Subcutaneous abdominal adipose tissue (tissue), 5 donors: ENCODE data around the gene ANKDD1B.

Experiments used
- H3K27ac ChIP-seq: one replicate; pipeline ENCODE4 v1.7.0; 2013; ENCODE audit warnings: low read depth, mild to moderate bottlenecking, inconsistent platforms, low read length, moderate library complexity
- H3K27me3 ChIP-seq, 5 donors: one replicate each; pipeline ENCODE4 v1.7.0; 2013; ENCODE audit warnings: low read length in 5 of 5, inconsistent platforms in 1 of 5; ENCODE audit not compliant: control insufficient read depth in 5 of 5, insufficient read depth in 4 of 5
- H3K36me3 ChIP-seq, 5 donors: one replicate each; pipeline ENCODE4 v1.7.0; 2013; ENCODE audit warnings: low read length in 5 of 5; ENCODE audit not compliant: control insufficient read depth in 5 of 5, insufficient read depth in 5 of 5
- H3K4me1 ChIP-seq, 5 donors: one replicate each; pipeline ENCODE4 v1.7.0; 2013; ENCODE audit warnings: low read length in 5 of 5, mild to moderate bottlenecking in 3 of 5, moderate library complexity in 1 of 5; ENCODE audit not compliant: control insufficient read depth in 5 of 5, insufficient read depth in 5 of 5
- H3K4me3 ChIP-seq, 5 donors: one replicate each; pipeline ENCODE4 v1.7.0; 2013; ENCODE audit warnings: low read length in 5 of 5, low read depth in 1 of 5
- H3K9ac ChIP-seq, 5 donors: one replicate each; pipeline ENCODE4 v1.7.0; 2013; ENCODE audit warnings: low read length in 5 of 5, mild to moderate bottlenecking in 4 of 5, moderate library complexity in 3 of 5
- H3K9me3 ChIP-seq, 5 donors: one replicate each; pipeline ENCODE4 v1.7.0; 2013; ENCODE audit warnings: low read length in 5 of 5; ENCODE audit not compliant: control insufficient read depth in 5 of 5
- donor health status: healthy.
- donor health status: healthy.
- donor health status: healthy.
- donor health status: healthy.
- donor health status: healthy.

The ANKDD1B gene

GRCh38 chr5:75656311-75657003, 45.2 kb downstream of the ANKDD1B start:
- H3K9ac ChIP-seq = peak overlapping the region; percentile 23 to 81 (median 60)
- H3K9me3 ChIP-seq = no peaks in the 10 kb centered on the region
- H3K4me1 ChIP-seq = peaks cover 0 to 9% (median 4%) of the 10 kb centered on the region in 5 donors
- no peaks in the 10 kb centered on the region for H3K36me3 ChIP-seq
- no peak overlapping the region for H3K27ac ChIP-seq
- no peaks in the 10 kb centered on the region for H3K27me3 ChIP-seq
- H3K4me3 ChIP-seq = peak overlapping the region; percentile 67 to 92 (median 83)

DNA sequence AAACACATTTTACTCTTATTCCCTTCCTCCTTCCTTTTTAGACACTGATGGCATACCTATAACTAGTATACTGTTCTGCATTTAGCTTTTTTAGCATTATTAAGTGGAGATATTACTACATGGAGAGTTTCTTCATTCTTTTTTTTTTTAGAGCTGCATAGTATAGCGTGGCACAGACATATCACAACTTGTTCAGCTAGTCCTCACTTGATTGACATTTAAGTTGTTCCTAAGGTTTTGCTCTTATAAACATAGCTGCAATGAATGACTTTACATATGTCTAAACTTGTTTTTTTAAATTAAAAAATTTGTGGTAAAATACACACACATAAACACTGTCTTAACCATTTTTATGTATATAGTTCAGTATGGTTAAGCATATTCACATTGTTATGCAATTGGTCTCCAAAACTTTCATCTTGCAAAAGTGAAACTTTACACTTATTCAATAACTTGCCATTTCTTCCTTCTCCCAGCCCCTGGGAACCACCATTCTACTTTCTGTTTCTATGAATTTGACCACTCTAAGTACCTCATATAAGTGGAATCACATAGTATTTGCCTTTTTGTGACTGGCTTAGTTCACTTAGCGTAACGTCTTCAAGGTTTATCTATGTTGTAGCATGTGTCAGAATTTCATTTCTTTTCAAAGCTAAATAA, 48.7 kb downstream of the ANKDD1B start:
- Histone ChIP-seq H3K27ac (no peak overlapping the region), H3K4me1 (peaks cover 0 to 9% (median 4%) of the 10 kb centered on the region in 5 donors), H3K9ac (no peak overlapping the region)

GRCh38 chr5:75660678-75661465, 49.6 kb downstream of the ANKDD1B start:
- H3K4me3 ChIP-seq = no peak overlapping the region
- H3K9me3 ChIP-seq = no peaks in the 10 kb centered on the region
- H3K27ac ChIP-seq = no peak overlapping the region
- H3K36me3 ChIP-seq = no peaks in the 10 kb centered on the region
- peaks cover 0 to 9% (median 4%) of the 10 kb centered on the region in 5 donors for H3K4me1 ChIP-seq
- no peaks in the 10 kb centered on the region for H3K27me3 ChIP-seq
- H3K9ac ChIP-seq = no peak overlapping the region

More for the DNA sequence above, 48.7 kb downstream of the ANKDD1B start:
- Histone ChIP-seq H3K9me3 (no peaks in the 10 kb centered on the region), H3K27me3 (no peaks in the 10 kb centered on the region), H3K4me3 (no peak overlapping the region), H3K36me3 (no peaks in the 10 kb centered on the region)

DNA sequence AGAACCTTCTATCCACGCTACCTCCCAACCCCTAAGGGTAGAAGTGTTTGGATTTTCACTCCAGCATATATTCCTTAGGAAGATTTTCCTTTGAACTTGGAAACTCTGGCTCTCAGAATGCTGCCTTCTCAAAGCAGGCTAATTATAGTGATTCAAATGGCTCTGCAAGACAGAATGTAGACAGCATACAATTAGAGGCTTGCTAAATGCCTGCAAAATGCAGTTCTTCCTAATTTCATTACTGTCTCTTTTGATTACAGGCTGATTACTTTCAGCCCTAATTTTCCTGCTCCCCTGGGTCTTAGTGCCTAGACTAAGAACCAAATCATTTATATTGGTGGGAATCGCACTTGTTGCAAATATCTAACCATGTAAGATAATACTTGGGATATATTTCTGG, 50.8 kb downstream of the ANKDD1B start:
- Histone ChIP-seq H3K27ac (no peak overlapping the region), H3K4me3 (no peak overlapping the region), H3K9me3 (no peaks in the 10 kb centered on the region), H3K27me3 (no peaks in the 10 kb centered on the region), H3K36me3 (no peaks in the 10 kb centered on the region), H3K9ac (no peak overlapping the region), H3K4me1 (peaks cover 0 to 3% (median 0%) of the 10 kb centered on the region in 5 donors)

GRCh38 chr5:75663579-75664284, 52.5 kb downstream of the ANKDD1B start:
- H3K36me3 ChIP-seq = no peaks in the 10 kb centered on the region
- no peak overlapping the region for H3K9ac ChIP-seq
- peaks cover 0 to 9% (median 0%) of the 10 kb centered on the region in 5 donors for H3K4me1 ChIP-seq
- H3K27me3 ChIP-seq = no peaks in the 10 kb centered on the region
- no peak overlapping the region for H3K27ac ChIP-seq
- no peak overlapping the region for H3K4me3 ChIP-seq
- no peaks in the 10 kb centered on the region for H3K9me3 ChIP-seq

GRCh38 chr5:75664979-75665378, 53.7 kb downstream of the ANKDD1B start:
- Histone ChIP-seq H3K4me3 (no peak overlapping the region), H3K27ac (no peak overlapping the region), H3K36me3 (no peaks in the 10 kb centered on the region), H3K9ac (no peak overlapping the region), H3K9me3 (no peaks in the 10 kb centered on the region), H3K4me1 (peaks cover 0 to 15% (median 0%) of the 10 kb centered on the region in 5 donors), H3K27me3 (no peaks in the 10 kb centered on the region)

DNA sequence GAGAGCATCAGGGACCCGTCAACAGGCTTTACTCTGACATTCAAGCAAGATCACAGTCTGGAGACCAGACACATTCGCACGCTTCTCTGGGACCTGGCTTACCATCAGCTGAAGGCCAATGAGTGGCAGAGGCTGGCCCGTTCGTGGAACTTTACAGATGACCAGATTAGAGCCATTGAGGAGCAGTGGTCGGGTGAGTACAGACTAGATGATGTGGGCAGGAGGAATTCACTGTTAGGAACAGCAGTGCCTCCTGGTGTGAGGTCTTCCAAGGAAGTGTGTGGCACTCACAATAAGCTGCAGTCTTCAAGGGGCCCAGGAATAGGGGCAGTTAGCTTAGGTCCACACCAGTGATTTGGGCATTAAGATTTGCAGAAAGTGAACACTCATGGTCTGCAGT, 55.5 kb downstream of the ANKDD1B start:
- Histone ChIP-seq H3K27me3 (no peaks in the 10 kb centered on the region), H3K4me1 (peaks cover 0 to 11% (median 0%) of the 10 kb centered on the region in 5 donors), H3K36me3 (no peaks in the 10 kb centered on the region), H3K4me3 (no peak overlapping the region), H3K9ac (no peak overlapping the region), H3K27ac (no peak overlapping the region), H3K9me3 (no peaks in the 10 kb centered on the region)

DNA sequence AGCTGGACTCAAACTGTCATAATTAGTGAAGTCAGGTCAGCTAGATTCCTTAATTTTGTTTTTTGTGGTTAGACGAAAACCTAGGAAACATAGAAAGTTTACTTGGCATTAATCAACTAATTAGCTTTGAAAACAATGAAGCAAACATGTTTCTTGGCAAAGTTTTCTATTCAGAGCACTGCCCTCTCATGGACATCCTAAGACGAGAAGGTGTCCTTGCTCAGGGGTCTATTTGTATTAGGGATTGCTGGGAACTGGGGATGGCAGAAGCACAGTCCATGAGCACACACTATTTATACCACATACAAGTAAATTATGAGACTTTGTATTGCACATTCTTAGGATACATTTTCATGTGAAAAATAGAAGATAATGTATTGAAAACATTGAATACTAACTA, 56.3 kb downstream of the ANKDD1B start:
- Histone ChIP-seq H3K27ac (no peak overlapping the region), H3K4me1 (peaks cover 0 to 11% (median 0%) of the 10 kb centered on the region in 5 donors), H3K4me3 (no peak overlapping the region), H3K9me3 (no peaks in the 10 kb centered on the region), H3K9ac (no peak overlapping the region), H3K27me3 (no peaks in the 10 kb centered on the region), H3K36me3 (peaks cover 0 to 3% (median 0%) of the 10 kb centered on the region in 5 donors)

GRCh38 chr5:75668445-75668844, 57.2 kb downstream of the ANKDD1B start:
- no peak overlapping the region for H3K27ac ChIP-seq
- H3K9me3 ChIP-seq = no peaks in the 10 kb centered on the region
- no peaks in the 10 kb centered on the region for H3K27me3 ChIP-seq
- peaks cover 0 to 10% (median 5%) of the 10 kb centered on the region in 5 donors for H3K36me3 ChIP-seq
- H3K4me1 ChIP-seq = peaks cover 0 to 11% (median 0%) of the 10 kb centered on the region in 5 donors
- H3K9ac ChIP-seq = no peak overlapping the region
- H3K4me3 ChIP-seq = peak overlapping the region in 1 of 5 donors; percentile 45
